HG03103 (cell line): ENCODE data around the gene CAPN12.

ENCODE experiments used
- ATAC-seq: cut with Tn5 transposase; IDR thresholded peaks from one replicate; pipeline ENCODE4 v1.9.1; 2021; ENCODE audit warnings: low read depth; ENCODE audit not compliant: unreplicated experiment

CAPN12 gene

DNA sequence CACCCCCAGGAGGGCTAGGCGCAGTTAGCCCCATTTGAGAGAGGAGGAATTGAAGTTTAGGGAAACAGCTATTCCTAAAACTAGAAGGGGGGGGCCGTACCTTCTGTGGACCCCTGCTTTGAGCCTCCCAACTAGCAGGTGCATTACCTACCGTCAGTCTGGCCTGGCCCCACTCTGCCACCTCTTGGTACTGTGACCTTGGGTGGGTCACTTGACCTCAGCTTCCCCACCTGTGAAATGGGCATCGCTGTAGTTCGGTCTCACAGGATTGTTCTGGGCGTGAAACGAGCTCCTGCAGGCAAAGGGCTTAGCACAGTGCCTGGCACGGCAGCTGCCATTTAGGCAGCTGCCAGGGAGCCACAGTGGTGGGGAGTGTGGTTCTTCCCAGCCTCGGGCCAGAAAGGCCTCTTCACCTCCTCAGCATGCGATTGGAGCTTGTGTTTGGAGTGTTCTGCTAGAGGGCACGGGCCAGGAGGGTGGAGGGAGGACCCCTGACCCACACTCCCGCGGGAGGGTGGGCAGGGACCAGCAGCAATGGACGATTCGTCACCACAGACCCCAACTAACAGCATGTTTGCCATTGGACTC lies 32.0 kb downstream of the CAPN12 start:
- ATAC-seq: no peak

DNA sequence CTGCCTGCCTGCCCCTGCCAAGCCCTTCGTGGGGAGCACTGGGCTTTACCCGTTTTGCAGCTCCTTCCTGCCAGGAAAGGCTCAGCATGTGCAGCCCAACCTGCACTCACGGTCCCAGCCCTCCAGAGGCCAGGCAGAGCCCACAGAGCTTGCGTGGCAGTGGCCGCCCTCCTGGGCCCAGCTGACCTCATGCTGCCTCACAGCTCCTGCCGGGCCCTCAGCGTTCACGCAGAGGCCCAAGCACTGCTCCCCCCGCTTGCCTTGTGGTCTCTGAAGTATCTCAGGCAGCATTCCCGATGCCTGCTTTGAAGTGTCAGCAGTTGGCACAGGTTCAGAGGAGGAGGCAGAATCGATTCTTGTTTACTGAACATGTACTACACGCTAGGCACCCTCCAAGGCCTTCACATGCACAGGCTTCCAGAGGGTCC lies 32.5 kb downstream of the CAPN12 start:
- ATAC-seq: no peak

GRCh38 chr19:38710928-38711725 lies 33.1 kb downstream of the CAPN12 start:
- ATAC-seq: no peak

DNA sequence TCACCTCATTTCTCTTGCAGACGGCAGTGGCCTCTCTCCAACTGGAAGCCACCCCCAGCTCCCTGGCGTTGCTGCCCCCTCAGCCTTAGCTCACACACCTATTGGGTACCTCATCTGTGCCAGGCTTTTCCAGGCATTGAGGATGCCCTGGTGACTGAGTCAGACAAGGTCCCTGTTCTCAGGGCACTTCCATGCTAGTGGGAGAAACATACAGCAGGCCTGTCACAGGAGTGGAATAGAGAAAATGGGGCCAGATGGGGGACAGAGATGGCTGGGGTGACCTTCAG lies 33.9 kb downstream of the CAPN12 start:
- no peak for ATAC-seq

- no peak for ATAC-seq
These were observed 34.4 kb downstream of the CAPN12 start for GRCh38 chr19:38709671-38710415.

DNA sequence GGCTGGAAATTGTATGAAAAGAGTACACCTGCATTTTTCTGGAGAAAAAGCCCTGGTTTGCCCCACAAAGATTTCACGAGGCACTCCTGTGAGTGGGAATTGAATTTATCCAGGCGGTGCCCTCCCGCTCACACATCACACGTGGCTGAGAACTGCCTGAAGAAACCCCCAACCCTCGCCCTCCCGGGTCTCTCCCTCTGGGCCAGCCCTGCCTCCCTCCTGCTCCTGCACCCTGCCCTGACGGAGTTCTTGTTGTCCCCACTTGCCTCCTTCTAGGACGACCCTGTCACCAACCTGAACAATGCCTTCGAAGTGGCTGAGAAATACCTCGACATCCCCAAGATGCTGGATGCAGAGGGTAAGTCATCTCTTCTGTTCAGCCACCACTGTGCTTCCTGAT lies 35.2 kb downstream of the CAPN12 start:
- no peak for ATAC-seq

- no peak for ATAC-seq
These were observed 35.8 kb downstream of the CAPN12 start for GRCh38 chr19:38708413-38709024.

DNA sequence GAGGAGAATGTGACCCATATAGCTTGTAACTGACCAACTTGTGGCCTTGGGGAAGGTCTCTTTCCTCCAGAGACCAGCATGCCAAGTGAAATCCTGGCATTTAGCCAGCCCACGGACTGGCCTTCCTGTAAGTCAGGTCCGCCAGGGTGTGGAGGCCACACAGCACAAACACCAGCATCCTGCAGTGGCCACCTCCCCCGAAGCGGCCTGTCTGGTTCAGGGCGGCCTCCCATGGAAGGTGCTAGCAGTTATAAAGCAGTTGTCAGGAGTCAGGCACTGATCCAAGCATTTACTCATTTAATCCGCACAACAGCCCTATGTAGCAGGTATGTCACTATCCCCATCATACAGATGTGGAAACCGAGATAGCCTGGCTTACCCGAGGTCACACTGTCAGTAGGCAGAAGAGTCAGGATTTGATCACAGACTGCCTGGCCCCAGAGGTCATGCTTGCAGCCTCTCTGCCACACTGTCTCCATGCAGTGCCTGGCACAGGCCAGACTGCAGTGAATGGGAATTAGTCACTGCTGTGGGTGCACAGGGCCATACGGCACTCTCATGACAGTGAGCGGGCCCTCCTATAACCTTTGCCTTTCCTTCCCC lies 36.7 kb downstream of the CAPN12 start:
- no peak for ATAC-seq

GRCh38 chr19:38706792-38707511 lies 37.3 kb downstream of the CAPN12 start:
- no peak for ATAC-seq

- no peak for ATAC-seq
These were observed 38.9 kb downstream of the CAPN12 start for GRCh38 chr19:38705197-38706019.

- ATAC-seq: no peak
These were observed 39.7 kb downstream of the CAPN12 start for GRCh38 chr19:38704488-38705026.

- no peak for ATAC-seq
These were observed 40.8 kb downstream of the CAPN12 start for GRCh38 chr19:38703509-38703908.

- ATAC-seq: no peak
These were observed 42.0 kb downstream of the CAPN12 start for GRCh38 chr19:38702278-38702677.

DNA sequence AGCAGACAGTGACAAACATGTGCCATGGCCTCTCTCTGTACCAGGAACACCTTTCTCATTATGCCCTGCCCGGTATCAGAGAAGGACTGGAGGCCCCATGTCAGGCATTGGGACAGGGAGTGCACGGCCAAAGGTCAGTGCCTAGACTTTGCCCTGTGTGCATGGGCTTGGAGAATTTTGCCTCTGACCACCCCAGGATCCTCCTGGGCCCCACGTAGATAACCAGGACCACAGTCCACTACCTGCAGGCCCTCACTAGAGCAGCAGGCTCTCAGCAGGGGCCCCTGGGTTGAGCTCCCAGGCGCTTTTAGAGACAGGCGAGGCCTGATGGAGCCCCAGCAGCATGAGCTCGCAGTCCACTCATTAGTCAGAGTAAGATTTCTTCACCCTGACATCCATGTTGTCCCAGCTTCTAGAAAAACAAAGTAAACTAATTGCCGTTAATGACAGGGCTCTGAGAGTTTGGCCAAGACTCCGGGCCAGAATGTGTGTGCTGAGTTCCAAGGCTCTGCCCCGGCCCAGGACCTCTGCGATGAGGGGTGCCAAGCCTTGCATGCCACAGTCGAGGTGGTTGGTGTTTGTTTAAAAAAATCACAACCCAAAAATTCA lies 42.7 kb downstream of the CAPN12 start:
- ATAC-seq: no peak

GRCh38 chr19:38700902-38701454 lies 43.3 kb downstream of the CAPN12 start:
- no peak for ATAC-seq

DNA sequence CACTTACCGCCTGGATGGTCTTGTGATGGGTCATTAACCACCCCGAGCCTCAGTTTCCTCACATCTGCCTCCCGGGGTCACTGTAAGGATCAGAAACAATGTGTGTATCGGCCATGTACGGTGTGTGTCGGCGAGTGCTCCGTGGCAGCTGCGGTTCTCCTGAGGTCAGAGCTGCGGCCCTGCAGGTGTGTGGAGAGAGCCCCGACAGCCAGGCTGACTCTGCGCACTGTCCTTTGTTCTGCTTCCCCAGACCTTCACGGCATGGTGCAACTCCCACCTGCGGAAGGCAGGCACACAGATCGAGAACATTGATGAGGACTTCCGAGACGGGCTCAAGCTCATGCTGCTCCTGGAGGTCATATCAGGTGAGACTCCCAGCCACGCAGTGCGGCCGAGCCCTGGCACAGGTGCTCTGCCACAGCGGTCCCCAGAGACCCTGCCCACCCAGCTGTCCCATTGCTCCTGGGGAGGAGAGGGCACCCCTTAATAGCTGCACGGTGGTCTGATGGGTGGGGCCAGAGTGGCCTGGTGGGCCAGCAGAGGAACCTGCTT lies 43.8 kb downstream of the CAPN12 start:
- ATAC-seq: no peak

DNA sequence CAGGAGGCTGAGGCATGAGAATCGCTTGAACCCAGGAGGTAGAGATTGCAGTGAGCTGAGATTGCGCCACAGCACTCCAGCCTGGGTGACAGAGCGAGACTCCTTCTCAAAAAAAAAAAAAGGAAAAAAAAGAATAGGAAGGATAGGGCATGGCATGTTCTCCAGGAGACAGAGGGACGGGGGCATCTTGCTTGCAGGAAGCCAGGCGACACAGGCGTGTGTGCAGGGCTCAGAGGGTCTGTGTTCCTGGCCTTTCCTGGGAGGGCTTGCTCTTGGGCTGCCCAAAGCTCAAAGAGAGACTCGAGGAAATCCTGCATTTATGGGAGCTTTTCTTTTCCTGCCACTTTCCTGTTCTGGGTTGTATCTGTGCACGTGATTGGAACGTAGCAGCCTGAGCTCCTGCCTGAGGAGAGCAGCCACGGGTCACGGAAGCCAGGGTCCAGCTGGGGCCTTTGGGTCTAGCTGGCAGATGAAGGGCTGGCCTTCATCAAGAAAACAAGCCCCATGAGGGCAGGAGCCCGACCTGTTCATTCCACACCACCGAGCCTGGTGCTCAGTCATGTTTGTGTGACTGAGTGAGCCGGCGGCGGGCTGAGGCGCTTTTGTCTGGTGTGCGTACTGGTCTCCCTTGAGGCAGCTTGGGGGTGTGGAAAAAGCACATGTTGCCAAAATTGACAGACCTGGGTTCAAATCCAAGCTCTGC lies 44.5 kb downstream of the CAPN12 start:
- ATAC-seq: no peak

- no peak for ATAC-seq
These were observed 45.3 kb downstream of the CAPN12 start for GRCh38 chr19:38699027-38699346.
